IPS DF 6.9 (cell line): ENCODE results near the gene SYT3.
"Not testable (repeated sequence)": the region's sequence is repeated elsewhere in the genome, so short reads cannot be mapped to it uniquely, and the experiment has no call there.

Experiments
- DNase-seq: peaks from one replicate; pipeline ENCODE4 v3.0.0-alpha.2; 2013; ENCODE audit warnings: low read depth, low spot score
- H3K27ac ChIP-seq: one replicate; pipeline ENCODE4 v1.5.1; 2013; ENCODE audit warnings: low read length, control low read depth
- H3K27me3 ChIP-seq: 2 replicates; pipeline ENCODE4 v1.6.1; 2013; ENCODE audit warnings: mild to moderate bottlenecking, low read length; ENCODE audit not compliant: control insufficient read depth, insufficient read depth
- H3K36me3 ChIP-seq: 2 replicates; pipeline ENCODE4 v1.6.1; 2013; ENCODE audit warnings: low read length; ENCODE audit not compliant: control insufficient read depth, insufficient read depth
- H3K4me1 ChIP-seq: 2 replicates; pipeline ENCODE4 v1.6.1; 2013; ENCODE audit warnings: low read length; ENCODE audit not compliant: control insufficient read depth, insufficient read depth
- H3K4me3 ChIP-seq: 2 replicates; pipeline ENCODE4 v1.5.1; 2013; ENCODE audit warnings: mild to moderate bottlenecking, low read length
- H3K9me3 ChIP-seq: 2 replicates; pipeline ENCODE4 v1.6.1; 2013; ENCODE audit warnings: low read length, inconsistent platforms; ENCODE audit not compliant: control insufficient read depth, insufficient read depth
- WGBS: extraction: QIAGEN DNeasy Blood & Tissue Kit; methylation state at CpG from one replicate; pipeline ENCODE4 v1.1.7; 2013; ENCODE audit warnings: mixed read lengths, missing lambda C conversion rate; ENCODE audit not compliant: insufficient read length, insufficient coverage; 5-methylcytosine and 5-hydroxymethylcytosine counted together

SYT3 gene

DNA sequence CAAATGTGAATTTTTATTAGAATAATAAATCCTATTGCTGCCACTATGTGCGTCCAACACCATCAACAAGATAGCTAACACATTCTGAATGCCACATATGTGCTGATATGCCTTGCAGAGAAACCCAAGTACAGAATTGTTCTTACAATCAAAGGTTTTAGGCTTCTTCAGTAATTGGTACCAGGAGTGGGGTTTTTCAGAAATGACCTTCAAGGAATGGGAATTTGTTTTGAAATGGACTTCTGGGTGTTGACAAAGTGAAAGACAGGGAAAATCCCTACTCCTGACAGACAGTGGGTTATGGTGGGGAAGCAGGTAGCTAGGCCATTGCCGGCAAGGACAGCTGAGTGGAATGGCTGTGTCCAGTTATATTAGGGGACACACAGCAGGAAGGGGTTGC lies 5.7 kb downstream of the SYT3 start:
- no peaks in the 10 kb centered on the region for H3K27me3 ChIP-seq
- no peaks in the 10 kb centered on the region for H3K4me1 ChIP-seq
- no peak overlapping the region for H3K4me3 ChIP-seq
- no peaks in the 10 kb centered on the region for H3K36me3 ChIP-seq
- H3K27ac ChIP-seq: no peak overlapping the region
- peaks cover 28% of the 10 kb centered on the region for H3K9me3 ChIP-seq
- WGBS: no CpG with 5 or more reads among the region's 2 CpGs
- DNase-seq: no peak

DNA sequence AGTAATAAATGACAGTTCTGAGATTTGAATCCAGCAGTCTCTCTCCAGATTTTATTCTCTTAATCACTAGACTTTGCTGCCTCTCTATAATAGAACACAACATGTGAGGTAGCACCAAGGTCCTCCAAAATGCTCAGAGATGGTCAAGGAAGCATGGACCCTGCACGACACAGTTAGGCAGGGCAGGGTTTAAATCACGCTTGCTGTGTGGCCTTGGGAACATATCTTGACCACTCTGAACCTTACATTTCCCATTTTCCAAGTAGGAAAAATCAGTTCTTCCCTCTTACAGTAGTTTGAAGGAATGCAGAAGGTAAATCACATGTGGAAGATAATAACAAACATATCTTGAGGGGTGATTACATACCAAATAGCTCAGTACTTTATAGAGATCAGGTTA lies 6.3 kb downstream of the SYT3 start:
- no peaks in the 10 kb centered on the region for H3K4me1 ChIP-seq
- DNase-seq: no peak
- H3K9me3 ChIP-seq: peaks cover 24% of the 10 kb centered on the region
- no peak overlapping the region for H3K27ac ChIP-seq
- no CpG with 5 or more reads among the region's 2 CpGs for WGBS
- no peaks in the 10 kb centered on the region for H3K36me3 ChIP-seq
- H3K27me3 ChIP-seq: no peaks in the 10 kb centered on the region
- H3K4me3 ChIP-seq: no peak overlapping the region

DNA sequence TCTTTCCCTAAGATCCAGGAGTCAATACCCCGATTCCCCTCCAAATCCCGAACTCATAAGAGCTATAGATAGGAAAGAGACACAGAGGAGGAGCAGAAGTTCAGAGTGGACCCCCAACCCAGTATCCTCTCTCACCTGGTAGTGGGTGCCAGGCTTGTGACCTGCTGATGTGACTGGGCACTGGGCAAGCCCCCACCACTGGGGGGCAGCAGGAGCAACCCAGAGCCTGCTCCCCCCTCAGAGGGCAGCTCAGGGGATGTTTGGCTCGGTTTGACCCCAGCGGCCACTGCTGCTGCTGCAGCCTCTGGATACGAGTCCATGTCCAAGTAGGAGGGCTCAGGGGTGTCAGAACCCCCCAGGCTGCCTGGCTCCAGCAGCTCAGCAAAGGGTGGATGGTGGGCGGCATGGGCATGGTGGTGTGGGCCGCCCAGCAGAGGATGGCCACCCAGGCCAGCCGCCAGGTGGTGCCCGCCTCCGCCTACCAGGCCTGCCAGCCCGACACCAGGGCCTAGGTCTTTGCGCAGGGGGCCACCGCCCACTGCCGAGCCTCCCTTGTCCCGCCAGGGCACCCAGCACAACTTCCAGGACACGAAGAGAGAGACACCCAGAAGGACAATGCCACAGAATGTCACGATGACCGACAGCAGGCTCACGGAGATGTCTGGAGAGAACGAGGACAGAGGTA lies 7.4 kb downstream of the SYT3 start:
- no peaks in the 10 kb centered on the region for H3K4me1 ChIP-seq
- no CpG with 5 or more reads among the region's 20 CpGs for WGBS
- no peak overlapping the region for H3K27ac ChIP-seq
- peaks cover 18% of the 10 kb centered on the region for H3K9me3 ChIP-seq
- DNase-seq: no peak
- H3K36me3 ChIP-seq: no peaks in the 10 kb centered on the region
- H3K4me3 ChIP-seq: no peak overlapping the region
- no peaks in the 10 kb centered on the region for H3K27me3 ChIP-seq

DNA sequence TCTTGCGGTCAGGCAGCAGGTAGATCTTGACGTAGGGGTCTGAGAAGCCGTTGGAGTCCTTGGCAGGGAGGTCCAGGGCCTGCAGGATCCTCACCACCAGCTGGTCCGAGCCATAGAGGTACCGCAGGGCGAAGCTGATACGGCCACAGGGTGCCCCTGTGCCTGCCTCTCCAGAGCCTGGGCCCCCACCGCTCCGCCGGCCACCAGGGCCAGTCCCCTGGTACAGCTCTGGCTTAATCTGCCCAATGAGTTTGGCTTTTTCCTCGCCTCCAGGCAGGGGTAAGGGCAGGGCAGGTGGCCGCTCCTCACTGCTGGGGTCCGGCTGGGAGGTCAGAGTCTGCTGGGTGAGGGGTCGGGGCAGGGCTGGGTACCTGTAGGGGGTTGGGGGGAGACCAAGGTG lies 9.9 kb downstream of the SYT3 start:
- Histone ChIP-seq H3K4me1 (no peaks in the 10 kb centered on the region), H3K4me3 (no peak overlapping the region), H3K9me3 (peaks cover 21% of the 10 kb centered on the region), H3K27me3 (no peaks in the 10 kb centered on the region), H3K36me3 (no peaks in the 10 kb centered on the region), H3K27ac (no peak overlapping the region)
- no CpG with 5 or more reads among the region's 14 CpGs for WGBS
- no peak for DNase-seq

DNA sequence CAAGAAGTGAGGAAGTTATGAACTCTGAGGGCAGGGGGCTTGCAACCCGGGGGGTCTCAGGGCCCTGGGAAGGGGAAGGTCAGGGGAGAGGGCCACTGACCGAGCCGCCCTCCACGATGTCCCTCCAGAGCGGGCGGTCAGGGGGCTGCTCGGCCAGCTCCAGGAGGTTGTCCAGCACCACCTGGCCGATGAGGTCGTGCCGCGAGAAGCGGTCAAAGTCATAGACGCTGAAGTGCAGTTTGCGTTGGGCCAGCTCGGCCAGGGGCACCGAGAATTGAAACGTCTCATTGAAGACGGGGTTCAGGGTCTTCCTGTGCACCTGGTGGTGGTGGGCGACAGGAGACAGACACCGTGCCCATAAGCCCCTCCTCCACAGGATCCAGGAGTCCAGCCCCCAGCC lies 10.5 kb downstream of the SYT3 start:
- peaks cover 21% of the 10 kb centered on the region for H3K9me3 ChIP-seq
- no peaks in the 10 kb centered on the region for H3K27me3 ChIP-seq
- no peak for DNase-seq
- H3K4me3 ChIP-seq: no peak overlapping the region
- WGBS: no CpG with 5 or more reads among the region's 20 CpGs
- no peaks in the 10 kb centered on the region for H3K36me3 ChIP-seq
- H3K4me1 ChIP-seq: no peaks in the 10 kb centered on the region
- H3K27ac ChIP-seq: no peak overlapping the region

DNA sequence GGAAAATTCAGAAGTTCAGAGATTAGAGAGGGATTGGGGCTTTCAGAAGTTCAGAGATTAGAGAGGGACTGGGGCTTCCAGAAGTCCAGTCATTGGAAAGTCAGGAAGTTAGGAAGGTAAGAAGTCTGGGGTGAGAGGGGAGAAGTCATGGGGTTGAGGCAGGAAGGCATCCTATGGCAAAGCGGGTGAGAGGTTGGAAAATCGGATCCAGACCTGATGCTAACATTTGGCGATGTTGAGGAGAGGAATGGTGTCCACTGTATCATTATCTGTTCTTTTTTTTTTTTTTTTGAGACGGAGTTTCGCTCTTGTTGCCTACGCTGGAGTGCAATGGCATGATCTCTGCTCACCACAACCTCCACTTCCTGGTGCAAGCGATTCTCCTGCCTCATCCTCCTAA lies 11.1 kb downstream of the SYT3 start:
- WGBS: no CpG with 5 or more reads among the region's 7 CpGs
- Histone ChIP-seq H3K36me3 (no peaks in the 10 kb centered on the region), H3K4me3 (no peak overlapping the region), H3K27ac (no peak overlapping the region), H3K27me3 (no peaks in the 10 kb centered on the region), H3K4me1 (no peaks in the 10 kb centered on the region), H3K9me3 (peaks cover 20% of the 10 kb centered on the region)
- DNase-seq: no peak

DNA sequence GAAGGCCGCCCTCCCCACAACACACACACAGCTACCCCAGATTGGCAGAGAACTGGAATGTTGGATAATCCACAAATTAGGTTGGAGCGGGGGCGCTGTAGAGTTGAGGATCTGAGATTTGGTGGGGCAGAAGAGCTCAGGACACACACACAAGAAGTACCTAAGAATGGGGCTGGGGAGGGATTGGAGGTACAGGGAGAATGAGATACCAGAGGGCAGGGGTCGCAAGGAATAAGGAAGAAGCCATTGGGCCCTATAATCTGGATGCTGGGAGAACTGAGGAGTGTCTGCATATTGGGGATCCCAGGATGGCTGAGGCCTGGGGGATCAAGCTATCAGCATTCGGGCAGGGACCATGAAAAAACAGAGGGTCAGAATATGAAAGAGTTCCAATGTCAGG lies 11.5 kb downstream of the SYT3 start:
- no CpG with 5 or more reads among the region's 5 CpGs for WGBS
- H3K4me1 ChIP-seq: no peaks in the 10 kb centered on the region
- H3K27ac ChIP-seq: no peak overlapping the region
- H3K4me3 ChIP-seq: no peak overlapping the region
- H3K36me3 ChIP-seq: no peaks in the 10 kb centered on the region
- no peak for DNase-seq
- peaks cover 20% of the 10 kb centered on the region for H3K9me3 ChIP-seq
- H3K27me3 ChIP-seq: no peaks in the 10 kb centered on the region

DNA sequence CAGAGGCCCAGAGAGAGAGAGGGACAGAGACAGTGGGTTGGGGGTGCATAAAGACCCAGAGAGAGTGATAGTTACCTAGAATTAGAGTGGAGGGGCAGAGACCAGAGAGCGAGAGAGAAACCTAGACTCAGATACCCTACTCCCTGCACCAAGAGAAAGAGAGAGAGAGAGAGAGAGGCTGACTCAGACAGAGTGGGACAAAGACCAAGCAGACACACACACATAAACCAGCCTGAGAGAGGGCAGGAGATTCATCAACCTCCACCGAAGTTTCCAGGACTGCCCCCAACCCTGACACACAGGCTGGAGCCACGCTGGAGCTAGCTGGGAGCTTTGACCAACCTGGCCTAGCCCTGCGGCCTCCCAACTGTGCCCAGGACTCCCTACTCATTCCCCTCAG lies 12.9 kb downstream of the SYT3 start:
- DNase-seq: no peak
- WGBS: no CpG with 5 or more reads among the region's 4 CpGs
- Histone ChIP-seq H3K36me3 (no peaks in the 10 kb centered on the region), H3K27me3 (no peaks in the 10 kb centered on the region), H3K9me3 (peaks cover 15% of the 10 kb centered on the region), H3K4me3 (no peak overlapping the region), H3K4me1 (no peaks in the 10 kb centered on the region), H3K27ac (no peak overlapping the region)

DNA sequence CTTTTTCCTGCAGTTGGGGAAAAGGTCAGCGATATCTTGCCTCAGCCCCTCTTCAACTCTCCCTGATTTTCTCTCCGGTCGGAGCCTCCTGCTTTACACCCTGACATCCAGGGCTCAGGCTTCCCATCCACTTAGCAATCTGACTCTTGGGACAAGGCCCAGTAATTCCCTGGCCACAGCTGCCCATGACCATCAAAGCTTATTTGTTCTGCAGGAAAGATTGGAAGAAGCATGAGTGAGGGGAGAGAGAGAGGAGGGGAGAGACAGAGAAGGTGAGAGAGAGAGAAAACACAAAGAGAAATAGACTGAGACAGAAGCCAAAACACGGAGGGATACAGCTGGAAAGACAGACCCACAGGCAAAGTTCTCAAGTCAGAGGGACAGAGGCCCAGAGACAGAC lies 13.7 kb downstream of the SYT3 start:
- WGBS: no CpG with 5 or more reads among the region's 4 CpGs
- DNase-seq: no peak
- Histone ChIP-seq H3K9me3 (peaks cover 11% of the 10 kb centered on the region), H3K36me3 (no peaks in the 10 kb centered on the region), H3K27ac (no peak overlapping the region), H3K27me3 (no peaks in the 10 kb centered on the region), H3K4me3 (no peak overlapping the region), H3K4me1 (no peaks in the 10 kb centered on the region)

DNA sequence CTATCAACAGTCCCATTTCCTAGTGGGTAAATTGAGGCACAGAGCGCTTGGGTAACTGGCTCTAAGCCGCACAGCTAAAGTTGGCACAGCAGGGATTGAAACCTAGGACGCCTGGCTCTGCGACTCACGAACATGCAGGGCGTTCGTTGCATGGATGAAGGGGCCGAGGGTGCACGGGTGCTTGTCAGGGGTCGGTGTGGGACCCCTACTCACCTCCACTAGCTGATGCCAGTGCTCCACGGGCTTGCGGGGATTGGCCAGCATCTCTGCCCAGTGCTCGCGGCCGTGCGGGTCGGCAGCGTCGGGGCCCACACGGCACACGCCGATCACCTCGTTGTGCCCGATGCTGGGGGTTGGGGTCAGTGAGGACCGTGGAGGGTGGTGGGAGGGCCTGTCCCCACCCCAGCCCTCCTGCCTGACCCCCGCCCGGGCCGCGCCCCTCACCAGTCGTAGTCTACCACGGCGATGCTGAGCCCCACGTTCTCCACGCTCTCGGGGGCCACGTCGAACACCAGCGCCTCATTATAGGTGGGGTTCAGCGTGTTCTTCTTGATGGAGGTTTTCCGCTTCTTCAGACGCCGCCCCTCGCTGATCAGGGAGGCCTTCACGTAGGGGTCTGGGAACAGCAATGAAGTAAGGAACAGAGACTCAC lies 14.6 kb downstream of the SYT3 start:
- Histone ChIP-seq H3K9me3 (peaks cover 11% of the 10 kb centered on the region), H3K27me3 (no peaks in the 10 kb centered on the region), H3K4me1 (no peaks in the 10 kb centered on the region), H3K27ac (no peak overlapping the region), H3K36me3 (no peaks in the 10 kb centered on the region), H3K4me3 (no peak overlapping the region)
- DNase-seq: no peak
- WGBS: no CpG with 5 or more reads among the region's 44 CpGs

DNA sequence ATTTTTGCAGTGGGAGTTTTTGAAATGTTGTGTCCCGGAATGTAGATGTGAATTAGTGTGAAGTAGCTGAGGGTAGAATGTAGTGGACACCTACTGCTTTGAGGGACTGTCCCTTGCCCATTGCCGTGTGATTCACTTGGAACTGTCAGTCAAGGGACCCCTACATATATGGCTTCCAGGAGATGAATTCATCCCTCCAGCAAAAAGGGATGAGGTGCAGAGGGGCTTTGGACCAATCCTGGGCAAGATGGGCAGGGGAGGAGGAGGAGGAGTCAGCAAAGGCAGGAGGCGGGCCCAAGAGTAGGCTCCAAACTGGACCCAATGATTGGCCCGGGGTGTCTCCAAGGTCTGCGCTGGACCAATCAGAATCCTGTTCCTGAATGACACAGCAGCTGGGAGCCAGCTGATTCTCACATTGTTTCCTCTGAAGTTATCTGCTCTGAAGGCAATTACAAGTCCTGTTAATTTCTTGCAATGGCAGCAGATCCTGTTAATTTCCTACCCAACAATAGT lies 19.2 kb downstream of the SYT3 start:
- not testable (repeated sequence) for H3K4me3 ChIP-seq, H3K4me1 ChIP-seq, H3K36me3 ChIP-seq, DNase-seq, H3K27ac ChIP-seq, H3K9me3 ChIP-seq, H3K27me3 ChIP-seq
- no CpG with 5 or more reads among the region's 5 CpGs for WGBS
